G401 (cell line): Measurements from ENCODE around the gene VEZT. TPM values are rescaled to one million over a fixed set of nuclear protein-coding genes. Genes with fewer than 3 reads are reported as not detected.
A peak's percentile ranks its signal among the peaks of the same experiment; 100 is the strongest.

ENCODE experiments used
- DNase-seq: peaks from one replicate; pipeline ENCODE4 v3.0.0-alpha.2; 2015; ENCODE audit warnings: low spot score
- in situ Hi-C: cut with HindIII; loops from 2 replicates; pipeline ENCODE4 v1.10.0; 2016; ENCODE audit warnings: low sequenced_read_pairs, mixed read lengths
- total RNA-seq: library from RNA; depleted of rRNA; stranded (reverse); fragments of >200 nt; shearing (Covaris generic); gene quantifications from 2 replicates; pipeline ENCODE4 v1.2.3, GENCODE V29; 2014

The VEZT gene
- total RNA-seq, 1 experiment from 2014 or later: 50.3 TPM

- in situ Hi-C loops: no loop called here
- no peak for DNase-seq
Measured at GRCh38 chr12:95241761-95242506, 24.3 kb downstream of the VEZT start.

- in situ Hi-C loops: no loop called here
- DNase-seq: no peak
Measured at GRCh38 chr12:95243497-95244183, 26.0 kb downstream of the VEZT start.

- in situ Hi-C loops: no loop called here
- no peak for DNase-seq
Measured at GRCh38 chr12:95244350-95244749, 26.7 kb downstream of the VEZT start.

GRCh38 chr12:95248095-95248494 is 30.5 kb downstream of the VEZT start:
- DNase-seq: no peak
- in situ Hi-C loops: no loop called here

GRCh38 chr12:95248604-95249360 is 31.2 kb downstream of the VEZT start:
- DNase-seq: peak; percentile 71
- in situ Hi-C loops: no loop called here

- DNase-seq: no peak
- in situ Hi-C loops: no loop called here
Measured at GRCh38 chr12:95253386-95253785, 35.8 kb downstream of the VEZT start.

GRCh38 chr12:95257541-95257940 is 39.9 kb downstream of the VEZT start:
- in situ Hi-C loops: no loop called here
- DNase-seq: no peak

GRCh38 chr12:95258151-95258550 is 40.5 kb downstream of the VEZT start:
- no peak for DNase-seq
- in situ Hi-C loops: no loop called here

GRCh38 chr12:95258803-95259202 is 41.2 kb downstream of the VEZT start:
- in situ Hi-C loops: no loop called here
- no peak for DNase-seq

- peak; percentile 43 for DNase-seq
- in situ Hi-C loops: no loop called here
Measured at GRCh38 chr12:95259368-95259767, 41.8 kb downstream of the VEZT start.

GRCh38 chr12:95261109-95261508 is 43.5 kb downstream of the VEZT start:
- in situ Hi-C loops: no loop called here
- no peak for DNase-seq

- DNase-seq: no peak
- in situ Hi-C loops: no loop called here
Measured at GRCh38 chr12:95262808-95263207, 45.2 kb downstream of the VEZT start.

GRCh38 chr12:95265765-95266164 is 48.2 kb downstream of the VEZT start:
- in situ Hi-C loops: no loop called here
- no peak for DNase-seq

- in situ Hi-C loops: no loop called here
- peak; percentile 45 for DNase-seq
Measured at GRCh38 chr12:95266254-95266653, 48.6 kb downstream of the VEZT start.

GRCh38 chr12:95269892-95270291 is 52.3 kb downstream of the VEZT start:
- DNase-seq: peak; percentile 59
- in situ Hi-C loops: no loop called here

- no peak for DNase-seq
- in situ Hi-C loops: no loop called here
Measured at GRCh38 chr12:95271465-95271864, 53.9 kb downstream of the VEZT start.

GRCh38 chr12:95277139-95277538 is 59.5 kb downstream of the VEZT start:
- DNase-seq: no peak
- in situ Hi-C loops: no loop called here

GRCh38 chr12:95279856-95280255 is 62.2 kb downstream of the VEZT start:
- DNase-seq: no peak
- in situ Hi-C loops: no loop called here

GRCh38 chr12:95282266-95282665 is 64.7 kb downstream of the VEZT start:
- DNase-seq: no peak
- in situ Hi-C loops: no loop called here

- DNase-seq: no peak
- in situ Hi-C loops: no loop called here
Measured at GRCh38 chr12:95283371-95283770, 65.8 kb downstream of the VEZT start.
